ENCODE data around the gene SLC43A2.

SLC43A2 gene

DNA sequence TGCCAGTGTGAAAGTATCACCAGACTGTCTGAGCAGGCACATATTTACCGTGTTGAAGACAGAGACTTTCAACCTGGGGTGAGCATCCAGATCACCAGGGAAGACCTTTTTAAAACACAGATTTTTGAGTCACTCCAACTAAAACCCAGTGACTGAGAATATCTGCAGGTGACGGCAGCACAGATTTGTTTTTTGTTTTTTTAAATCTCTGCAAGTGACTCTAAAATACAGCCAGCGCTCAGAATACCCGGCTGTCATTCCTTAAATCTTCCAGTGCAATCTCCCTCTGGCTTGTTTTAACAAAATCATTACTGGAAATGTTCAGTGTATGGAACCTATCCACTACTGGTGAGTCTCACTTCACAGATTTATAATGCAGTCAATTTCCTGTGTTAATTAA is 92.9 kb downstream of the SLC43A2 start:
- DNase-seq (ENCODE audit: low spot score) = no peak

DNA sequence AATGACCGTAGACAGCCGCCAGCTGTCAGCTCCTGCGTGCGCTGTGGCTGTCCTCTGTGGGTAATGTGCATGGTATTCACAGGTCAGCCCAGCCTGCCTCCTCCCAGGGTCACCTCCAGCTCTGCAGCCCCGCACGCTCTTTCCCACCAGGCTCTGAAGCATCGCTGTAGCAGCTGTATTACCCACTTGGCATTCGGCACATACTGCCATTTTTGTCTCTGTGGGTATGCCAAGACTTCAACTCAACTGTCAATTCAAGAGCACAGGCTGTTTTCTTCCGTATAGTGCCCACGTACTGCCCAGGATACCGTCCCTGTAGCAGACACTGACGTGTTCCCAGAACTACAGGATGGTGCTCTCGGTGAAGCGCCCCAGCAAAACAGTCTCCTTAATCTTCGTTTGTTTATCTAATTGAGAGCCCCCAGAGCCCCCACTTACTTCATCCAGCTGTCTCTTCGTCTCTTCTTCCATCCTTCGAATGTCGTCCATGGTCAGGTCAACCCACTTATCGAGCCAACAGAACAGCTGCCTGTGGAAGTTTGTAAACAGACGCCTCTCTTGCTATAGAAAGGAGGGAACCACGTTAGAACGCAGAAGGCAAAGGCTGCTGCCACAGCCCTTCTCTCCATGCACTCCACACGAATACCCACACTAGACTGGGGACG is 94.8 kb downstream of the SLC43A2 start:
- no peak for DNase-seq (ENCODE audit: low spot score)

DNA sequence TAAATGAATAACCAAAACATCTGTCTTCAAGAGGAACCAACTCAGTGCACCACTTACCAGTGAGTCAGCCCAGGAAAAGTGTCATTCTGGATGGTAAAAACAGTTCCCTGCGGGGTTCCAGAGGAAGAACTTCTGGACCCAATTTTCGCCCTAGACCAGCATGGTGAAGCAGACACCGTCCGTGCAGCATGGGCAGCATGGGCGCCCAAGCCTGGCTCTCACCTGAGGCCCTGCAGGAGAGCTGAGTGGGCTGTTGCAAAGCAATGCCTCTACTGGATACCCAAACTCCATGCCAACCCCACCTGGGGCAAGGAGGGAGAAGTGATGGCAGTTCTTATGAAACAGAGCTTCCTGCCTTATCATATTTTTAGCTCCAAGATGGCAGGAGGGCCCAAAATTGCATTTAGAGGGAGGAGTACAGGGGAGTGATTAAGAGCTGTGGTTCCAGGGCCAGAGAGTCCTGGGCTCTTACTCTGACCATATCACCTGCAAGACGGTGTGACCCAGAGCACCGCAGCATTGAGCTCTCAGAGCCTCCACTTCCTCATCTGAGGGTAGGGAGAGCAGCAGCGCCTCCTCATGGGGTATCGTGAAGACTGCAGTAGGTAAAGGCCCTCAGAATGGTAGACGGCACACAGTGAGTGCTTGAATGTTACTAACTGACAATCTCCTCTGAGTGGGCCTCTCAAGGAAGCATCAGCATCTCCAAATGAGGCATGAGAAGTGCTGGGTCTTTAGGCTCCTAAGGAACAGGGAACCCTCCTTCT is 95.6 kb downstream of the SLC43A2 start:
- peak; percentile 32 for DNase-seq (ENCODE audit: low spot score)

DNA sequence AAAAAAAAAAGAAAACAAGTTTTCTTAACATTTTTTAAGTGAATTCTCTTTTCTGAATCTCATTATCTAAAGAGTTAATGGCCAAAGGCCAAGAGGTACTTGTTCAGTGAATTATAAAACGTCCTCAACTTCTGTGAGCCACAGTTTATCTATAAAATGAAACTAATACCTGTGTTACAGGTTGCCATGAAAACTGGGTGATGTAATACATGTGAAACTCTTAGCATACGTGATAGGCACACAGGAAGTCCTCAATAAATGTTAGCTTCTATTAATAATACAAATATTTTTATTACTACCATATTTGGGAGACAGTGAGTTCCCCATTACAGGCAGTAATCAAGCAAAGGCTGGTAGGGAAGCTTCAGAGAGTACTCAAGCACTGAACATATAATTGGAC is 98.8 kb downstream of the SLC43A2 start:
- DNase-seq (ENCODE audit: low spot score) = no peak

DNA sequence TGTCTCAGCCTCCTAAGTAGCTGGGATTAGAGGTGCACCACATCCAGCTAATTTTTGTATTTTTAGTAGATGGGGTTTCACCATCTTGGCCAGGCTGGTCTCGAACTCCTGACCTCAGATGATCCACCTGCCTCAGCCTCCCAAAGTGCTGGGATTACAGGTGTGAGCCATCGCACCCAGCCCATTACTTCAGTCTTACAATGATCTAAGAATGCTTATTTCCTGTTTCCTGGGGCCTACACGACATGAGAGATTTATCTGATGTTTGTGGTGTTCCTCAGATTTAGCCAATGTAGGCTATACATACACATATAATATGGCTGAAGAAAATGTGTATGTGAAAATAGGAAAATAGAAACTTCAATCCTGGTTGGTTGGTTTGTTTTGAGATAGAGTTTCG is 101.8 kb downstream of the SLC43A2 start:
- peak; percentile 6 for DNase-seq (ENCODE audit: low spot score)

DNA sequence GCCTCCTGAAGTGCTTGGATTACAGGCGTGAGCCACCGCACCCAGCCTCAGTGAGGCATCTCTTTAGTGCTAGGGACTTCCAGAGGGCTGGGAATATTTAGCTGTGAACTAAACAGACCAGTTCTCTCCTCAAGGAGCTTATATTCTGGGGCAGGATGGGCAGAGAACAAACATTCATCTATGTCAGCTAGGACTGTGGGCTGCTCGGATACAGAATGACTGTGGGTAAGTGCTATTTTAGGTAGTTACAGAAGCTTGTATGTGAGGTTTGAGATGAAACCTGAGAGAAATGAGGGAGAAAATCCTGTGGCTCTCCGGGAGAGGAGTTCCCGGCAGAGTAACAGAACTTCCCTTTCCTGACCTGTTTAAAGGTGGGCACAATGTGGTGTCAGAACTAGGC is 106.0 kb downstream of the SLC43A2 start:
- no peak for DNase-seq (ENCODE audit: low spot score)

DNA sequence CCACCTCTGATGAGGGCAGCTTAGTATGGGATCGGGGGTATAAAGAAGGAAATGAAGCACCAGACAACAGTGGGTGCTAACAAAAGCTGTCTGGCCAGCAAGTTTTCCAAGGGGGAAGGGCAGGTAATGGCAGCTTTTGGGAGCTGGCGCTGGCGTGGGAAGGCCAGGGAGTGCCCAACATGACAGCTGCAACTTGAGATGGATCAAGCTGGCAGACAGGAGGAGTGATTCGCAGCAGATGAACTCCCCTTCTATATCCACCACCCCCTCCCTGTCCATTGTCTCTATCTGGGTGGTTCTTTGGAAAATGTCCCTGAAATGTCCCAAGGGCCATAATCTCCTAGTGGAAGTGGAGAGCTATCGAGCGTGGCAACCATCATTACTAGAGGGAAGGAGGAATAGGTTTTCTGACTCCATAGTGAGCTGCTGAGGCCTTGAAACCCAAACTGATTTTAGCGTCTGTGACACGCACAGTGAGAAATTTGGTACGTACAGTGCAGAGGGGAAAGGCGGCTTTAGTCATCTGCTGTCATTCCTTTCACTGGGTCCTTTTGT is 107.5 kb downstream of the SLC43A2 start:
- DNase-seq (ENCODE audit: low spot score) = no peak

DNA sequence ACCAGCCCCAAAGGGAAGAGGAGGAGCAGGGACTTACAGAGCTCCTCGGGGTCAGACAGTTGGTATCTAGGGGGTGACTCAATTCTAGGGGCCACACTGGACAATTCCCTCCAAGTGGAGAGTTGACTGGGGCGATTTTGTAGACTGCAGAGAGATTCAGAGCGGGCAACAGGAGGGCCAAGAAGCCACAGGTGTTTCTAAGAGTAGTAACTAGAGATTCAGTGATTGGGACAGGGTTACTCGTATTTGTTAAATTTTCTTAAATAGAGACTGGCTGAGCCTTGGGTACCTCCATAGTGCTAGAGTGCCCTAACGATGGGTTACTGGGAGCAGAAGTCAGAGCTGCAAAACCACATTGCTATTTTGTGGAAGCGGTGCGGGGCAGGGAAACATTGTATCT is 109.0 kb downstream of the SLC43A2 start:
- DNase-seq (ENCODE audit: low spot score) = no peak

All from CD4-positive, alpha-beta T cell treated with Interleukin-15 for 4 hours (primary cell).